Stimulated activated CD4-positive, alpha-beta T cell treated with anti-CD3 and anti-CD28 coated beads, Interleukin-12 subunit alpha, Interleukin-12 subunit beta, amount 100 ng/mL, for 24 hours (primary cell): Measurements from ENCODE around the gene SLC22A3.
A peak's percentile ranks its signal among the peaks of the same experiment; 100 is the strongest.
"Not testable (repeated sequence)": the region's sequence is repeated elsewhere in the genome, so short reads cannot be mapped to it uniquely, and the experiment has no call there.

Experiments used
- DNase-seq, 2 experiments: peaks; one replicate each; pipeline ENCODE4 v3.0.0-alpha.2; 2020; ENCODE audit warnings: low read depth in 2 of 2

Gene SLC22A3

DNA sequence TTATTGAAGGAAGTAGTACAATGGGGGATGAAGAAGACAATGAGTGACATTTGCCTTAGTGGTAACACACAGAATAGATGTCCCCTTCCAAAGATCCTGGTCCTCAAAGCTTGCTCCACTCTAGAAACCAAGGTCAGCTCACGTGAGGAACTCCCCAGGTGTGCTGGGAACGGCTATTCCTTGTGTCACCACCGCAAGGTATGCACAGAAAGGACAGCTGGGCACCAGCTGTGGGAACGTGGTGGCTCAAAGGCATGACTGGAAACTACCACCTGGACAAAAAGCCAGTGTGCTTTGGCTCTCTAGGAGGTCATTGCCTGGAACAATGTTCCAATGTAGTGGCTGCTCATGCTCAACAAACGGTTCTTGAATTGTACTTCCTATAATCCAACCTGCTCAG, 94.0 kb downstream of the SLC22A3 start:
- DNase-seq: no peak

DNA sequence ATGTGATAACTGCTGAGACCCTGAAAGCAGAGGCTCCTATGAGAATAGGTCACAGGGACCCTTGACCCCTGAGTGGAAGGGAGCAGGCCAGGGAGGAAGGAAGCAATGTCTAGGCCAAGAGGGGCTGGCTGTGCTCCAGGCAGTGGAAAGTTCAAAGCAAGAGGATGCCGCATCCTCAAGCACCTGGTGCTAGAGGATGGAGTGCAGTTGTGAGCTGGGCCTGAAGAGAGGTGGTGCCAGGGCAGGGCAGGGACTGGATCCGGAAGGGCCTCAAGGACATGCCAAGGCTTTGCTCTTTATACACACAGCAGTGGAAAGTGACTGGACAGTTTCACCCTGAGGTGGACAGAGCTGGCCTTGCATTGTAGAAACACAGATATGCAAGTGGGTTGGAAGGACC, 97.0 kb downstream of the SLC22A3 start:
- no peak for DNase-seq

DNA sequence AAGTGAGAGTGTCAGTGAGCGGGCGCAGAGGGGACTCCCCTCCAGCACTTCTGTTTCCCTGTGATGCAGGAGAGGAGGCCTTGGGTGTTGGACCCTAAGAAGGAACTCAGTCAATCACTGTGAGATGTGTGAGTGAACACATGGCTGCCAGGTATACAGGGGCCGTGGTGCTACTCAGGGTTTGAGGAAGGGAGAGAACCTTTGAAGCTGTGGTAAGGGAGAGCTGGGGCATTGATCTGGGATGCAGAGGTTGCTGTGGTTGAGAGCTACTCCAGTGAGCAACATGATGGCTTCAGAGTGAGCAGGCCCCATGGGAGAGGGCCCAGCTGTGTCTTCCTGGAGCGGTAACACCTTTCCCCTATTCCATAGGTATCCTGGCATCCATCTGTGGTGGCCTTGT, 99.2 kb downstream of the SLC22A3 start:
- no peak for DNase-seq

DNA sequence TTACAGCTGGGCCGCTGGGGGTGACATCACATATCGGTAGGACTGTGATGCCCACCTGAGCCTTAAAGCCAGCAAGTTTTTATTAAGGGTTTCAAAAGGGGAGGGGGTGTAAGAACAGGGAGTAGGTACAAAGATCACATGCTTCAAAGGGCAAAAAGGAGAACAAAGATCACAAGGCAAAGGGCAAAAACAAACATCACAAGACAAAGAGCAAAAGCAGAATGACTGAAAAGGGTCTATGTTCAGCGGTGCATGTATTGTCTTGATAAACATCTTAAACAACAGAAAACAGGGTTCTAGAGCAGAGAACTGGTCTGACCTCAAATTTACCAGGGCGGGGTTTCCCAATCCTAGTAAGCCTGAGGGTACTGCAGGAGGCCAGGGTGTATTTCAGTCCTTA, 101.6 kb downstream of the SLC22A3 start:
- DNase-seq: not testable (repeated sequence)

DNA sequence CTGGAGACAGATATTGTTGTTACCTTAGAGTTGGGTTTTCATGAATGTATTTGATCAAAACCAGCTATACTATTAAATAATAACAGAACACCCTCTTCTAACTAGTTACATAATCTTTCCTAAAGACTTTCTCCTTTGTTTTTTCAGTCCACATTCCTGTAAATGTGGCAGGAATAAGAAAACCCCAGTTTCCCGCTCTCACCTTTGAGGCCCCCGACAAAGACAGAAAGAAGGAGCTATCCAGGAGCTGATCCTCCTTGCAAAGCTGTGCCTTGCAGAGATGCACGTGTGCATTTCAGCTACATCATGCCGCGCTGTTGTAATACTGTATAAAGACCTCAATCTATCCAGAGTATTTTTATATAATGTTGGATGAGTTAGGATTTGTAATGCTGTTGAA, 102.7 kb downstream of the SLC22A3 start:
- no peak for DNase-seq

DNA sequence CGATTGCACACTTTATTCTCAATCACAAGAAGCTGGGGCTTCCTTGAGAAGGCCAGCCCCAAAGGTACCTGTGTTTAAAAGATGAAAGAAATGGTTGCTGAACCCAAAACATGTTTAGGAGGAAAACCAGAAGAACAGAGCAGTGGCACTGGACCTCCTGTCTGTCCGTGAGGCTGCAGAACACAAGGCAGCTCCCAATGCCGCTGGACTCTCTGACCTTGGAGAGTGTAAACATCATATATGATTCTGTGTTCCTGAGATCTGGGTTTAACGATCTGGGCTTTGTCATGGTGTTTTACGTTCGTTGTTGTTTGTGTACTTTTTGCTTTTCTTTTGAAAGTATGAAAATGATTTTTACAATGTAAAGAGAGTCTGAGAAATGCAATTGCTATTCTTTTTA, 106.1 kb downstream of the SLC22A3 start:
- DNase-seq: no peak

DNA sequence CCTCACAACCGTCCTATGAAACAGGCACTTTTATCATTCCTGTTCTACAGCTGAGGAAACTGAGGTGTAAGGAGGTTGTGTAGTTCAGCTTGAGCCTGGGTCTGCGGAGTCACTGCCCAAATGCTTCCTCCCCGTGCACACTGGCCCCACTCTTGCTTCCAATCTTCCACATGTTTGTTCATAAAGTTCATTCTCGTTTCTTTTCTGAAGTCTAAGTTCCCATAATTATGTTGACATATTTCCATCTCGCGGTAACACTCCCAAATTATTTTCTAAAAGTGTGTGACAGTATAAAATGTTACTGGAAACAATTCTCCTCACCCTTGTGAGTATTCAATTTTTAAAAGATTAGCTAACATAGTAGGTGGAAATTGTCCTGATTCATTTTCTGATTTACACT, 106.9 kb downstream of the SLC22A3 start:
- DNase-seq: no peak

DNA sequence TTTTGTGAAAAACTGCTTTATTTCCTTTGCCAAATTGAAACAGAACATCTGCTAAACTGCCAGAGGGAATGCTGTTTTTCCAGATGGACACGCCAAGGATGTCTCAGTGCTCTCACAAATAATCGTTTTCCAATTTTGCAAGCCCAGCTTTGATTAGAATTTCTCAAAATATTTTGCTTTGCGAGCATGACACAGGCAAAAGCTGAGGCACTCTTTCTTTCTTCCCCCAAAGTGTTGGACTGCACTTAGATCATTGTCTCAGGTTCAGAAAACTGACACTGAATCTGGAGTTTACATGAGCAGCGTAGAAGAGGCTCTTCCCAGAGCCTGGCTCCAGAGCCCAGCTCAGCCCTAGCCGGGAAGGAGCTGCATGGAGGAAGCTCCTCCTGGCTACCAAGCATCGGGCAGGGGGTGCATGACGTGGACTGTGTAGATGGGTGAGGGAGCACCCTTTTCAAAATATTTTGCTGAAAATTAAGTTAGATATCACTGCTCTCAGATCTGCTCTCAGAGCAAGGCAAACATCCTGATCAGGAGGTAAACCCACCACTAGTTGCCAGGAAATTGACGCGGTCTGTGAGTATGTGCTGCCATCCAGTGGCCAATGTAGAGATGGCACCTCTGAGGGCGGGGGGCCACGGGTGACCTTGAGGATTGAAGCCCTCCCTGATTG, 107.5 kb downstream of the SLC22A3 start:
- DNase-seq: peak; percentile 50 to 51

DNA sequence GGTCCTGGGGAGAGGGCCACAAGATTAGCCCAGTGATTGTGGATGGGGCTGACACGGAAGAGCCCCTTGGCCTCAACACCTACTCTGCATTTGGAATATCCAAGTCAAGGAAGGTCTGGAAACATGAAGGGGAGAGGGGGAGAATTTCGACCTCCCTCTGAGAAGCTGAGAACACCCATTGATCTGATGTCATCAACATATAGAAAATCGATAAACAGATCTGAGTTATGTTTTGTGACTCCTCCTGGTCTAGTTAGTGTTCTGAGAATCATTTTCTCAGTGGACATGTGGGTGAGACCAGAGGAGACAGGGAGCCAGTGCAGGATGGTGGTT, 108.0 kb downstream of the SLC22A3 start:
- DNase-seq: no peak

DNA sequence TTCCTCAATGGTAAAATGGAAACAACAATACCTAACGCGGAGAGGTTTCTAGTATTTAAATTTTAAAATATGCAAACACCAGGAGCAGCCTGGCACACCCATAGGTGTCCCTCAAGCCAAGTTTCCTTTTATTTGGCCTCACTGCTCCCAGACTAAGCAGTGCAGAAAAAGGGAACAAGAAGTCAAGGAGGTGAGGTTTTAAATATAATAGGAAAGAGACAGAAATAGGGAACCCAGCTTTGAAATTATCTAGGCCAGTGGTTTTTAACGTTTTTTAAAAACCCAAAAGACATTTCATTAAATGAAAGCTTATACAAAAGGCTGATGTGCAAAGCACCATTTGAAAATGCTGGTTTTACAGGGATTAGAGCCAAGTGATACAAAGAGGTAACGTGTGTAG, 109.6 kb downstream of the SLC22A3 start:
- no peak for DNase-seq

DNA sequence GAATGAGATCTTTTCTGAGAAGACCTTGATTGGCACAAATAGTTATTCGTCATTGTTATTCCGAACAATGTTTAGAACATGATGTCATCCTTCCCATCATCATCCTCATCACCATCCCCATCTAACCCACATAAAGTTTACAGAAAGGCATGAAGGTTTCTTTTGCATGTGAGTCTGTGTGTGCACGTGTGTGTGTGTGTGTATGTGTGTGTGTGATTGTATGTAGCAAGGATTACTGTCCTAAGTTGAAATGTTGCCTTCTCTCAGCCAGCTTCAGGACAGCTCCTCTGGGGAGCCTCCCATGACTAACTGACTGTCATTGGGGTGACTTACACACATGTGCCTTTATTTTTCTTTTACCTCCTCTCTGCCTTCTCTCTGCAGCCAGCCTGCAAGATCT, 113.5 kb downstream of the SLC22A3 start:
- no peak for DNase-seq

DNA sequence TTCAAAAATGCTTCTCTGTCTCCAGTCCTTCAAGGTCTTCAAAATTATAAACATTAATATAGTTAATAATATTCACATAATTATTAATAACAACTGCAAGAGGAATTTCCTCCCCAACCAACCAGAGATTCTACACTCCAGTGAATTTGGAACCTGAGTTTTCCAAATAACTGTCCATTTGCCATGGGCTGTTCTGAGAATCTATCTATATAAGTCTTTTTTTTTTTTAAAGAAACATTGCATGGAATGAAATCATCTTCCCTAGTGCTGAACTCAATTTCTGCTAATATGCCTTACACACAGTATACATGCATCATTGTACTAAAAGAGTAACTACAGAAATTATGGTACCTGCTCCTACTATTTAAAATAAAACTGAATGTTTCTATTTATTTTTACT, 113.9 kb downstream of the SLC22A3 start:
- no peak for DNase-seq

DNA sequence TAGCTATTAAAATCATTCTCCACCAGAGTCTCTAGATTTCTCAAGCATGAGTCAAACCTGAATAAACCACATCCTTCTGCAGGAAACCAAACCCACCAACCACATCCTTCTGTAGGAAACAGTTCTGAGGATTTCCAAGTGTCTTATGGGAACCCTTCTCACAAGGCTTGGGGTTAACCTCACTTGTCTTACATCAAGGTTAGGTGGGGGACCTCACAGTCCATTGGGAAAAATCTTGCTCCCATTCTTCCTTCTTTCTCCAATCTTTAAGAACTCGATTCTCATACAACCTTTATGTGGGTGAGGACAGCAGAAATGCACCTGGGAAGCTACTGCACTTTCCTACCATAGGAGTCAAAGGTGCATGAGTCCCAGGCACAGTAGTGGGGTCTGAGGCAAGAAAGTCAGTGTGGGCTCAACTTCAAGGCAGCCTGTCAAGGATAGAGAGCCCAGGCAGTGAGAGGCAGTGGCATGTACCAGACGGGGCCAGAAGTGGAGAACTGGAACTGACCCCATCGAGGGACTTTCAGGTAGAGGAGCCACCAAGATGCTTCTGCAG, 114.5 kb downstream of the SLC22A3 start:
- DNase-seq: peak; percentile 22 to 27

DNA sequence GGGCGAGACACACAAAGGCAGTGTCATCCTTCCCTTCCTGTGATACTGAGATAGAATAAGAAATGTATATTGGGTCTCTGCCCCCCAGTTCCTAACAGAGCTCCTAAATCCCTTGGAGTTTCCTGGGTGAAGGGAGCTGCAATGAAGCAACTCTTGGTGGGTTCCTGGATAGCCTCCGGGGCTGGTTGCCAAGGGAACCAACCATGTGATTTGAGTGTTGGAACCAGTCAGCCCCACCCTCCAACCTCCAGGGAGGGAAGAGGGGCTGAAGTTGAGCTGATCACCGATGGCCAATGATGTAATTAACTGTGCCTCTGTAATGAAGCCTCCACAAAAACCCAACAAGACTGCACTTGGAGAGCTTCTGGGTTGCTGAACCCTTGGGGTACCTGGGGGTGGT, 116.6 kb downstream of the SLC22A3 start:
- no peak for DNase-seq

DNA sequence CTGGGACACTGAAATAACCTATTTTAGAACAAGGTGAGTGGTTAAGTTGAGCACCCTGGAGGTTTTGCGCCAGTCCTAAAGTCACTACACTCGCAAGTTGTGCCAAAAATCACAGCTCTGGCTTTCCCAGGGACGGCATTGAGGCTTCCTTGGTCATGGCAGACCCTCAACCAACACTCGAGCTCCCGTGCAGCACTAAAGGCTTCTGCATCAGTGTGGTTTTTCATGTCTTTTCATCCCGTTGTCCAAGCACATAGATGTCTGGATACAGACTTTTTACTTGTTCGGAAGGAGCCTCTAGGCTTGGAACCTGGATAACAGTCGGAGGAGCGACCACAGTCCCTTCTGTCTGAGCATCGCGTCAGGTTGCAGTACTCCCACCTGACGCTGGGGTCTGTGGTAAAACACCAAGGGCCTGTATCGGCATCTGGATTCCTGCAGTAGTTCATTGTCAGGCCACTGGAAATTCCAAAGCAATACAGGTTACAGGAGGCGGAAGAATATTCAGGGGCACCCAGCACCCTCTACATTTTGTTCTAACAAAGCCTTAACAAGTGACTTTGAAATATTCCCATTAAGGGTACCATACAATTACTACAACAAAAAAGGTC, 119.2 kb downstream of the SLC22A3 start:
- not testable (repeated sequence) for DNase-seq

DNA sequence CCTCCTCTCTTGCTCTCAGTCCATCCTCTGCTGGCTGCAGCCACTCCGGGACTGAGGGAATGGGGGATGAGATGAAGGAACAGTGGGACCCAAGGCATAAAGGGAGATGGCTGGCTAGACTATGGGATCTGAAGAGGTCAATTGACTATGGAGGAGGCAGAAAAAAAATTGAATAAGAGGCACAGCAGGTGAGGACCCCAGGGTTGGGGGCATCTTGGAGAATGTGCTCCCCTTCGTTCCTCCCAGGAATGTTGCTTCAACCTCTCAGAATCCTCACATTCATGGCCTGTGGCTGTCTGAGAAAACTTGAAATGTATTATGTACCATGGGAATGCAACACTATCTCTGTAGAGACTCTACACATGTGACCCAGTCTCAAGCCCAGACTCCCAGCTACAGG, 121.0 kb downstream of the SLC22A3 start:
- DNase-seq: no peak

DNA sequence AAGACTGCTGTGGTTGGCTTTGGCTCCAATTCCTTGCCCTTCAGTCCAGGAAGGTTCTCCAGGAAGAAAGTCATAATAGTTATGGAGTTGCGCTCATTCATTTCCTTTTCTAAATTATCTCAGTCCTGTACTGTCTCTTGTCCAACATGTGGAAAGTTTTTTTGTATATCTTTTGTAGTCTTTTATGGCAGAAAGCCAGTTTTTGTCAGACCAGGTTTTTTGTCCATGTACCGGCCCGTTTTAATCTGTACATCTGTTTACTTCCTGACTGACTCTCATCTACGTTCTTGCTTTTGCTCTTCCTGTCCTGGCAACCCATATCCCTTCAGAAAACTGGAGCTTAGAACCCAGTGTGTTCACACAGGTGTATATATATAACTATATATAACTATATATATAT, 127.9 kb downstream of the SLC22A3 start:
- DNase-seq: not testable (repeated sequence)

DNA sequence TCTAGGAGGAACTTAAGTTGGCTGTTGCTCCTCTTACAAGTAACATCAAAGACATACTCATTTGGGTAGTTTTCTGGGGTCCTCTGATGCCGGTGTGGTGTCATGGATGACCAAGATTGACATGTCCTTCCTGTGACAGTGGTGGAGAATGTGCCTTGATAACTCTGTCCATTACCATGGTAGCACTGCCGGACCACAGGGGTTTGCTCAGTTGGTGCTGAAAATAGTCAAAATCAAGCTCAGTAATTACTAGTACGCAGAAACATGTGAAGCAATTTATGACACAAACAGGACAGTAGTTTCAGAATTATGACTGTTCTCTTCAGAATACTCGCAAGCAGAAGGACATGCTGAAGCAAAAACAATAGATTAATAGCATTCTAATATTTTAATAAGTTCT, 128.9 kb downstream of the SLC22A3 start:
- not testable (repeated sequence) for DNase-seq

DNA sequence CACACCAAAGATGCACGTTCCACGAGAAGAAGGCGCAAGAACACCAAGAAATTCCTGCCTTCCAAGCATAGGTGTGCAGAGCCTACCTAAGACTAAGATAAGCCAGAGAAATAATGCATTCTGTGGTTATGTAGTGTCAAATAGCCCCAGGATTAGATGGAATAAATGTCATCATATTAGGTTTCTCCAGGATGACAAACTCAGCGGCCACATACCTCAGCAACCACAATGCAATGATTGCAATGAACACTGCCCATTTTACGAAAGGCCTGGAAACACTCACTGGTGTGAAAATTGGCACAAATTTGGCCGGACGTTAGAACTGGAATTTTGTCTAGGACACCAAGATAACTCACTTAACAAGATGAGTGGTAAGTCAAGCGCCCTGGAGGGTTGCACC, 129.7 kb downstream of the SLC22A3 start:
- no peak for DNase-seq

DNA sequence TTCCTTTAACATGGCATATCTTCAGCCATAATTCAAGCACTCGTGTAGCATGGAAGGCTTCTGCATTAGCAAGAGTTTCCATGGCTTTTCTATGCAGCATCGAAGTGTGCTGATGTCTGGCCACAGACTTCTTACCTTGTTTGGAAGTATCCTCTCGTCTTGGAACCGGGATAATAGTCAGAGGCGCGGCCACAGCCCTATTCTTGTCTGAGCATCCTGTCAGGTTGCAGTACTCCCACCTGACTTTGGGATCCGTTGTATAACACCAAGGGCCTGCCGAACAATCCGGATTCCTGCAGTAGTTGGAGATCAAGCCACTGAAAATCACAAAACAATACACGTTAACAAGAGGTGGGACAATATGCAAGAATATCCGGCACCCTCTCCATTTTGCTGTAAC, 138.9 kb downstream of the SLC22A3 start:
- no peak for DNase-seq

DNA sequence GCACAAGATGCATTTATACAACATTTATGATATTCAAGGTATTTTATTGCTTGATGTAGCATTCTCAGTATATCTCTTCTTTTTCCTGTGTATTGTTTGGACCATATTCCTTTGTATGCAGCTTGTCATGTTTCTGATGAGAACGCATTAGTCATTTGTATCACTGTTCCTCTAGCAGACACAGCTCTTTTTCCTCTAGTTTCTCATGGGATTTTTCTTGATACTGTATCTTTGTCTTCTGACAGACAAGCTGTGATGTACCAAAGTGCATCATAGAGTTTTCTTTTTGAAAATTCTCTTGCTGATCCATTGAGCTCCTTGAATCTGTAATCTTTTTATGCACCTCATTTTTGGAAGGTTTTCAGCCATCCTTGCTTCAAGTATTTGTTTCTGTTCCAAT, 140.9 kb downstream of the SLC22A3 start:
- no peak for DNase-seq

DNA sequence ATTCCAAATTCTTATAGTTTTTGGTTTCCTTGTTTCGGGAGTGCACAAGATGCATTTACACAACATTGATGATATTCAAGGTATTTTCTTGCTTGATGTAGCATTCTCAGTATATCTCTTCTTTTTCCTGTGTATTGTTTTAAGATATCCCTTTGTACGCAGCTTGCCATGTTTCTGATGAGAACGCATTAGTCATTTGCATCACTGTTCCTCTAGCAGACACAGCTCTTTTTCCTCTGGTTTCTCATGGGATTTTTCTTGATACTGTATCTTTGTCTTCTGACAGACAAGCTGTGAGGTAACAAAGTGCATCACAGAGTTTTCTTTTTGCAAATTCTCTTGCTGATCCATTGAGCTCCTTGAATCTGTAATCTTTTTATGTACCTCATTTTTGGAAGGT, 146.4 kb downstream of the SLC22A3 start:
- no peak for DNase-seq

DNA sequence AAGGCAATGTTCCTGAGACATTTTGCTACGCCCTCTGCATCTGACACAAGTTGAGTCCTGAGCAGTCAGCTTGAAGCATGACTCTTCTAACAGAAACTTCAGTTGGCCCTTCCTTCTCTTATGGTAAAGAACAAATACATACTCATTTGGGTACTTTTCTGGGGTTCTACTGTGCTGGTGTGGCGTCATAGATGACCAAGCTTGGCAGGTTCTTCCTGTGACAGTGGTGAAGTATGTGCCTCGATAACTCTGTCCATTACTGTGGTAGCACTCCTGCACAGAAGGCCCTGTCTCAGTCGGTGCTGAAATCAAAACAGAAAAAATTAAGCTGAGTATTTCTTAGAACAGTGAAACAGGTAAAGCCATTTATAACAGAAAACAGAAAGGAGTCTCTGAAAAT, 152.5 kb downstream of the SLC22A3 start:
- DNase-seq: no peak
